ENCODE data around the gene RIMBP2.

RIMBP2 gene

DNA sequence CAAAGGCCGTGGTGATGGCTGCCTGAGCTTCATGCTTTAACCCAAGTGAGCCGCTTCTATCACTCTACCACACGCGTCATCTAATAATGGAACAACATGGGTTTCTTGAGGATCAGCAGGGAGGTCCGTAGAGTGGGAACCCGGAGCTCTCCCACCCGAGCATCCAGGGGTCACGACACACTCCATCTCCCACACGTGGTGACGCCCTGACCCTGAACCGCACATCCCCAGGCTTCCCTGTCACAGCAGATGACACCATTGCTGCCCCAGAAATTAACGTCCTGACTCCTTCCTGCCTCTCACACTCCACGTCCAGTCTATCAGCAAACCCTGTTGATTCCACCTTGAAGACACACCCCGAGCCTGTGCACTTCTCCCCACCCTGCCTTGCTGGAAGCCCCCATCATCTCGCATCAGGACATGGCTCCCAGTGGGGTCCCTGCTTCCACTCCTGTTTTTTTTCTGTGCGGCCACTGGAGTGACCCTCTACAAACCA lies 215.2 kb downstream of the RIMBP2 start:
- DNase-seq (ENCODE audit: low read depth, low spot score) = no peak
- H3K27ac ChIP-seq = no peak overlapping the region

DNA sequence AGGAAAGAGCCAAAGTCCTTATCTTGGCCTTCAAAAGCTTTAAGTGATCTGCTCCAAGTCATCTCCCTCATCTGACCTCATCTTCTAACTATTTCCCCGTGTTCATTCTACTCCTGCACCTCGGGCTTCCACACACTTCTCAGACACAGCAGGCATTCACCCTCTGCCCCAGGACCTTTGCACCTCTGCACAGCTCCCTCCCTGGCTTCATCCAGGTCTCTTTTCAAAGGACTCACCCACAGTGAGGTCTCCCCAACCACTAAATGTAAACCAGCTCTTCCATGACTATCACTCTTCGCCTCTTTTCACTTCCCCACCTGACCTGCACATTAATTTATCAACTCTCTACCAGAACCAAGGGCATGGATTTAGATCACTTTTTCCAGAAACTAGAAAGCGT lies 216.6 kb downstream of the RIMBP2 start:
- DNase-seq (ENCODE audit: low read depth, low spot score) = no peak
- no peak overlapping the region for H3K27ac ChIP-seq

DNA sequence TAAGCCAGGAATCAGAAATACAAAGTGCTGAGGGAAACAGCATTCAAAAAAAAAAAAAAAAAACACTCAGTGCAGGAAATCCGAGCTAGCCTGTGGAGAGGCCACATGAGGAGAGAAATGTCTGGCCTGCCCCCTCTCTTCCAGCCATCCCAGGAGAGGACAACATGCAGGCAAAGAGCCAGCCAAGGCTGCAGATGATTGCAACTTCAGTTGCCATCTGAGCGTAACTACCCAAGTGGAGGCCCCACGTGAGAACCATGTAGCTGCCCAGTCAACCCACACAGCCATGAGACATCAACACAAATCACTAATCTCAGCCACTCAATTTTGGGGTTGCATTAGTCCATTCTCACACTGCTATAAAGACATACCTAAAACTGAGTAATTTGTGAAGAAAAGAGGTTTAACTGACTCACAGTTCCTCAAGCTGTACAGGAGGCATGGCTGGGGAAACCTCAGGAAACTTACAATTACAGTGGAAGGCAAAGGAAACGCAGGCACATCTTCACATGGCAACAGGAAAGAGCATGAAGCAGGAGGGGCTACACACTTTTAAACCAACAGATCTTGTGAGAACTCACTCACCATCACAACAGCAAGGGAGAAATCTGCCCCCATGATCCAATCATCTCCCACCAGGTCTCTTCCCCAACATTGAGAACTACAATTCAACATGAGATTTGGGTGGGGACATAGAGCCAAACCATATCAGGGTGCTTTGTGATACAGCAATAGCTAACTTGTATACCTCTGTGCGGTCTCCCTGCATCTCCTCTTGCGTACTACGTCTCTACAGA lies 217.3 kb downstream of the RIMBP2 start:
- DNase-seq (ENCODE audit: low read depth, low spot score) = no peak
- H3K27ac ChIP-seq = no peak overlapping the region

DNA sequence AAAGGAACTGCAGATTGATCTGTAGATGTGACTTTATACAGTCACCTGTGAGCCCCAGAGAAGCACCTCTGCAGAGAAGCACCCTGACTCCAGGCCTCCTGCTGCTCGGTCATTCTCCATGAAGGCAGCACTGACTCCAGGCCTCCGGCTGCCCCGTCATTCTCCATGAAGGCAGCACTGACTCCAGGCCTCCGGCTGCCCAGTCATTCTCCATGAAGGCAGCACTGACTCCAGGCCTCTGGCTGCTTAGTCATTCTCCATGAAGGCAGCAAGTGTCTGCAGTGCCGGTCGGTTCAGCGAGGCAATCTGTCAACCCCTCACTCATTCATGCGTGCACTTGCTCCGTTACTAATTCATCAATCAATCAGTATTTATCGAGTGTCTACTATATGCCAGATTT lies 218.1 kb downstream of the RIMBP2 start:
- H3K27ac ChIP-seq = no peak overlapping the region
- DNase-seq (ENCODE audit: low read depth, low spot score) = no peak

DNA sequence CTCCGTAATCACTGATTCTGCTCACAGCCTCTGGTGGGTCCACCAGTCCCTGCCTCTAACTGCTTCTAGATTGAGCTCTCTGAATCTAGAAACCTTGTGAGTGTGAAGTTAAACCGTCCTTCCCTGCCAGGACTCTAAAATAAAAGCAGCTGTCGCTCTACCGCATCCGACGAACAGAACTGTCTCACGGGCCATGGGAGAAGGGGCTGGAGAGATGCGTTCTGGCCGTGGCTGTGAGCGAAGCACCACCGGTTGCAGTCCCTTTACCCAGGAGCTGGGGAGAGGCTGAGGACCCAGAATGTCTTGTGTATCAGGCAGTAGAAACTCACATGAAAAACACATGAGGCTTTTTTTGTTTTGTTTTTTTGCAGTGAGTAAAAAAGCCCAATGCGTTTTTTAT lies 218.8 kb downstream of the RIMBP2 start:
- DNase-seq (ENCODE audit: low read depth, low spot score) = no peak
- no peak overlapping the region for H3K27ac ChIP-seq

DNA sequence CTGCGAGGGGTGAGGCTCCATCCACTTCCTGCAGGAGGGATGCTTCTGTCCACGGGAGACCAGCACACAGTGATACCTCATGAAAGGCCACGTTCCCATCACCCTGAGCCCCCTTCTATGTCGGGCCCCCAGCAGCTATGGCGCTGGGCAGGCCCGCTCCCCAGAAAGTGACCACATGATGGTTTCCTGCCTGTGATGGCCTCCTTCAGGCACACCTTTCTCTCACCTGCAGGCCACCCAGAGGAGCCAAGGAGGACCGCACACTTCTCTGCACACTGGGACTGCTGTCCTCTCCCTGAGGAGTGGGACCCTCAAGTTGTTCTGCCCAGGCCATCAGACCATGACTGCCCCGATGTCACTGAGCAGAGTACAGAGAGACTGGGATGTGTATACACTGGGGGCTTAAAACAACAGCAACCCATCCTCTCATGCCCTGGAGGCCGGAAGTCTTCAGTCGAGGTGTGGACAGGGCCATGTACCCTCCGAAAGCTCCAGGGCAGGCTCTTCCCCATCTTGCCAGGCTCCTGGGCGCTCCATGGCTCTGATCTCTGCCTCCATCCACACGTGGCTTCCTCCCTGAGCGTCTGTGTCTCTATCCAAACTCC lies 219.5 kb downstream of the RIMBP2 start:
- H3K27ac ChIP-seq = no peak overlapping the region
- DNase-seq (ENCODE audit: low read depth, low spot score) = no peak

DNA sequence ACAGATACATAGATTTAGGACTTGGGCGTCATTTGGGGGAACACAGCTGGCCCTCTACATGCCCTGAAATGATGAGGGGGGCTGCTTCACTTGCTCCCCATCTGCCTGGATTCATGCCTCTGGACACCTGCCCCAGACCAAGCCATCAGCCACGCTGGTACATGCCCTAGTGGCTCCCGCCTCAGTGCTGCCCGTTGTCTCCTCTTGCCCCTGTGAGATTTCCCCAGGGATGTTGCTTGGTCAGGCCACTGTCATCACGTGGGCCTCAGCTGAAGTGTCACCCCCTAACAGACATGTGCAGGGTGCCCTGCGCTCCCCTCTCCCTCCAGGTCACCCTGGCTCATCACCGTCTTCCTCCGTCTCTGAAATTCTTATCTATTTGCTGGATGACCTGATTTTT lies 220.9 kb downstream of the RIMBP2 start:
- DNase-seq (ENCODE audit: low read depth, low spot score) = no peak
- no peak overlapping the region for H3K27ac ChIP-seq

DNA sequence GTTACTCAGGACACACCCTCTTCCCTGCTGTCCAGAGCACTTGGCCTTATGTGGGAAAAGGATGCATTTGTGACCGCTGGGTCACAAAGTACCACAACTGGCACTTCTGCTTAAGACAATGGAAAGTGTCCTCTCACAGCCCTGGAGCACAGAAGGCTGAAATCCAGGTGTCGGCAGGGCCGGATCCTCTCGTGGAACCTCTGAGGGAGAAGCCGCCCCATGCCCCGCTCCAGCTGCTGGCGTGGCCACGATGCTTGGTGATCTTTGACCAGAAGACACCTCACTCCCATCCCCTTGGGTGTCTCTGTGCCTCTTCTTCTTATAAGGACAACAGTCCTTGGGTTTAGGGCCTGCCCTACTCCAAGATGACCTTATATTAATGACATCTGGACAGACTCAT lies 221.4 kb downstream of the RIMBP2 start:
- no peak for DNase-seq (ENCODE audit: low read depth, low spot score)
- no peak overlapping the region for H3K27ac ChIP-seq

DNA sequence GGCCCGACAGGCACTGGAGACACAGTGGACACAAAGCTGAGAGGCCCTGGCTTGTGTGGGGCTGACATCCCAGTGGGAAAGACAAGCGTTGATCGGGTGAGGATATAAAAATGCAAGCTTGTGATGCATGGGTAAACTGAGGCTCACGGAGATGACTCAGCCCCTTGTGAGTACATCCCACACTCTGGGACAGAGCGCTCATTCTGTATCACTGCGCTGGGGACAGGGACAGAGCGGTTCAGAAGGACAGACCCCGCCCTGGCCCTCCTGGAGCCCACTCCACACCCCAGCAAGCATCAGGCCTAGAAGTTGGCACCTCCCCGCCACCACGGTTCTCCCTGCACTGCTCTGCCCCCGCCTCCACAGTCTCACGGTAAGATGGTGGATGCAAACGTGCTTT lies 222.1 kb downstream of the RIMBP2 start:
- DNase-seq (ENCODE audit: low read depth, low spot score) = no peak
- H3K27ac ChIP-seq = no peak overlapping the region

DNA sequence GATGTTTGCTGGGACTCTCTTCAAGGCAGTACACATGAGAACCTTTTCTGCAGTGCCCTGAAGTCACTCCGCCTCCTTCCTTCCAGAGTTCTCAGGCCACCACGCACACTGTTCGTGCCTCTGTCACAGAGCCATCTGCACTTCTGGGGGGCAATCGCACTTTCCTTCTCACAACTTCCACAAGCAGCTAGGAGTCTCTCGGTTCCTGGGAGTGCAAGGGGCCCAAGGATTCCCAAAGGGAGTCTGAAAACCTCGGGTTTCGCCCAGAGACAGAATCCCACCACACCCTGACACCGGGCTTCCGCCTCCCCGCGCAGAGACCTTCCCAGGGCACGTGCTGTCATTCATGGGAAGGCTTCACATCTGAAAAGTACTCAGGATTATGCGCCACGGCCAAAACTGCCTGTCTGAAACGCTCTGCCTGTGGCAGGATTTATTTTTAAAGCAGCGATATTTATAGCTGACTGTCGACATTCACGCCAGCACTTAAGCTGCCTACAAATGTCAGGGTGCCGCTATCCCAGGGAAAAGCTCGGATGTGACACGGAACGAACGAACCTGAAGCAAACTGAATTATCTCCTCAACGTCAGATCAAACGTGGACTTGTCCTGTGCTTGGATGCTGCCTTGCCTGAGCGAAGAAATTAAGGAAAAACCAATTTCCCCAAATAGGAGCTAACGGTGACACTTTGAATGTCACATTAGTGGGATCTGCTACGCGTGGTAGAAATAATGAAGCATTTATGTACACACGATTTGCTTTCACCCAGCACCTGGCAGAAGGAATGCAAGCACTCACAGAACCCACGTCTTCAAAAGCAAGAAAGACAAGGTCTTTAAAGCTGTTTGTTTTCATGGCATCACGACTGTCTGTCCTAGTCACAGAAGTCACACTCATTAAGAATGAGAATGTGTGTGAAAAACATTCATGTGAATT lies 224.4 kb downstream of the RIMBP2 start:
- DNase-seq (ENCODE audit: low read depth, low spot score) = no peak
- H3K27ac ChIP-seq = no peak overlapping the region

DNA sequence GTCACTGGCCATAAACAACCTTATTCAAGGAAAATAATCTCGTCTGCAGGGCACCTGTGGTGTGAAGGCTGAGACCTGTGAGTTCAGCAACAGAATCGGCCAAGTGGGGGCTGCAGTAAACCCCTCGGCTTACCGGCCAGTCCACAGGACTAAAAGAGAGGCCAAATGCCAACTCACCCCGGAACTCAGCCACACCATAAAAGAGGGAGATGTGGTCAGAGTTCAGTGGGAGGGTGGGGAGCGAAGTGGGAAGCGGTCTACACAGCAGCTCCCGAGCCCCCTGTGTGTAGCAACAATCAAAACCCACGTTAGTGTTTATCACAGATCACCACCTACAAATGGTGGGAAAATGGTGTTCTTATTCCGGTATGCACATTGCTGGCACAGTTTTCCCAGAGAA lies 225.4 kb downstream of the RIMBP2 start:
- no peak for DNase-seq (ENCODE audit: low read depth, low spot score)
- H3K27ac ChIP-seq = no peak overlapping the region

DNA sequence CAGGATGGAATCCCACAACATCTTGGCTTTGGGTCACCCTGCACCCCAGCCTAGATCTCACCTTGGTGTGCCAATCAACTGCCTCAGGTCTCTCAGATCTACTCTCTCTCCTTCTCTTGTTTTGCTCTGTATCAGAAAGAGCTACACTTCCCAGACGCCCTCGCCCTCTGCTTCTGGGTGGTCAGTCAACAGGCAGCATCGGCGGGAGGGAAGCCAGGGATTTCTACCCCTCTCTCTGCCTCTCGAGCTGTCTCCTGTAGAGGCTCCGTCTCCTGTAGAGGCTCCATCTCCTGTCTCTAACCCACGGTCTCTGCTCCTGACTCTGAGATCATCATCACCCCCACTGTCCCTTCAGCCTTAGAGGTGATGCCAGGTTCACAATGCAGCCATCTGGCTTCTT lies 226.8 kb downstream of the RIMBP2 start:
- no peak overlapping the region for H3K27ac ChIP-seq
- DNase-seq (ENCODE audit: low read depth, low spot score) = no peak

DNA sequence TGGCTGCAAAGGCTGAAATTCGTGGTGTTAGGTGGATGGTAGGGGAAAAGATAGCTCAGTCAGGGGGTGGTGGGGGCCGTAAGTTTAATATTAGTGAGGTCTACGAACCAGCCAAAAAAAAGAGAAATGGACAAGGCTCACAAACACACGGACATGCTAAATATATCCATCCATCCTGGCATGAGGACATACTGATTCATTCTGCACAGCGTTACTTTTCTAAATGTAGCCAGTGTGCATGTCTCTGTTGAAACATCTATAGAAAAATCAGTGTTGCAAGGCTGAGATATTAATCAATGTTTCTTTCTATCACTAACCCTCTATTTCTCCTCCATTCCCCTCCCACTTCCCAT lies 227.8 kb downstream of the RIMBP2 start:
- DNase-seq (ENCODE audit: low read depth, low spot score) = no peak
- no peak overlapping the region for H3K27ac ChIP-seq

DNA sequence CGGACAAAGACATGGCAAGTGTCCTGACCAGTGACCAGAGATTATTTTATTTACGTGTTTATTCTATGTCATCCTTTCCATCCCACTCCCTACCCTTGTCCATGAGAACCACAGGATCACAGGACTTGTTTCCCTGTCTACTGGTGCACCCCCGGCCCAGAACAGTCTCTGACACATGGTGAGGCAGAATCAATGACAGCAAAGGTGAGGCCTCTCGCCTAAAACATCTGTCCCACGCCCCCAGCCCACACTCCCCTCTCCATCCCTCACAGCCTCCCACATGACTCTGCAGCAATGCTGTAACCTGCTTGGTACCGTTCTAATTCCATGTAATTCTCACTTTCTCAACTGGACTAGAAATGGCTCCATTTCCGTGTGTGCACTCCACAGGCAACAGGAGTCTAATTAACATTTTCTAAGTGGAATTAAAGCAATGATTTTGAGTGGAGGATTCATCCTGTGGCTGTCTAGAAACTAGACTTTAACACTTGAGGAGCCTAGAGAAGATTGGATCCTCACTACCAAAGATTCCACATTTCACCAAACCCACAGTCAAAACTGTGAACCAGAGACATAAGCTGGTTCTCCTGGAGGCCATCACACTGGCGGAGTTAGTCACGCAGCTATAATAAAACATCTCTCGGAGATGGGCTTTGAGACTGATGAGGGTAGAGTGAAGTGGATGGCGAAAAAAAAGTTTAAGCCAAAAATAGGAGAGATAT lies 228.3 kb downstream of the RIMBP2 start:
- no peak for DNase-seq (ENCODE audit: low read depth, low spot score)
- no peak overlapping the region for H3K27ac ChIP-seq

DNA sequence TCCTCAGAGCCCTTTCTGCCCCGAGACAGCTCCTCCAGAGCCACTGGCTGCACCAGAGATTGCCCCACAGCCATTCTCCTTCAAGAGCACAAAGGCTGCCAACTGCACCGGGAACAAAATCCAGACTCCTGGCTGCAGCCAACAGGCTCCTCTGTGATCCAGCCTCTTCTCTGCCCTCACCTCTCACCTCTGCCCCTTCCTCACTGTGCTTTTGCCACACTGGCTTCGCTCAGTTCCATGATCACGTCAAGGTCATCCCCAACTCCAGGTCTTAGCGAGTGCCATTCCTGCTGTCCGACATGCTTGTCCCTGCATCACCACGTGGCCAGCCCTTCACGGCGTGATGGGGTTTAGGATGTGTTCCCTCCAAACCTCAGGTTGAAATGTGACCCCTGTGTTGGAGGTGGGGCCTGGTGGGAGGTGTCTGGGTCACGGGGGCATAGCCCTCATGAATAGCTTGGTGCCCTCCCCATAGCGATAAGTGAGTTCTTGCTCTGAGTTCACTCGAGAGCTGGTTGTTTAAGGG lies 229.1 kb downstream of the RIMBP2 start:
- no peak for DNase-seq (ENCODE audit: low read depth, low spot score)
- no peak overlapping the region for H3K27ac ChIP-seq

DNA sequence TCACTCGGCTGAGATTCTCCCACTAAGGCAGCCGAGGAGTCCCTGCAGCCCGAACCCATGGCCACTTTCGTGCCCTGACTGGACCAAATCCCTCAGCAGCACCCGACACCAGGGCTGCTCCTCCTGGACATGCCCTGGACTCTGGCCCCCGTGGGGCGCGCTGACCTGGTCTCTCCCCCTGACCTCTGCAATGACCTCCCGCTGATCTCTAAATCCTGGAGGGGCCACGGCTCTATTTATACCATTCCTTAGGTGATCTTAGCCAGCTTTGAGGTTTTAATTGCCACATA lies 230.0 kb downstream of the RIMBP2 start:
- no peak for DNase-seq (ENCODE audit: low read depth, low spot score)
- no peak overlapping the region for H3K27ac ChIP-seq

DNA sequence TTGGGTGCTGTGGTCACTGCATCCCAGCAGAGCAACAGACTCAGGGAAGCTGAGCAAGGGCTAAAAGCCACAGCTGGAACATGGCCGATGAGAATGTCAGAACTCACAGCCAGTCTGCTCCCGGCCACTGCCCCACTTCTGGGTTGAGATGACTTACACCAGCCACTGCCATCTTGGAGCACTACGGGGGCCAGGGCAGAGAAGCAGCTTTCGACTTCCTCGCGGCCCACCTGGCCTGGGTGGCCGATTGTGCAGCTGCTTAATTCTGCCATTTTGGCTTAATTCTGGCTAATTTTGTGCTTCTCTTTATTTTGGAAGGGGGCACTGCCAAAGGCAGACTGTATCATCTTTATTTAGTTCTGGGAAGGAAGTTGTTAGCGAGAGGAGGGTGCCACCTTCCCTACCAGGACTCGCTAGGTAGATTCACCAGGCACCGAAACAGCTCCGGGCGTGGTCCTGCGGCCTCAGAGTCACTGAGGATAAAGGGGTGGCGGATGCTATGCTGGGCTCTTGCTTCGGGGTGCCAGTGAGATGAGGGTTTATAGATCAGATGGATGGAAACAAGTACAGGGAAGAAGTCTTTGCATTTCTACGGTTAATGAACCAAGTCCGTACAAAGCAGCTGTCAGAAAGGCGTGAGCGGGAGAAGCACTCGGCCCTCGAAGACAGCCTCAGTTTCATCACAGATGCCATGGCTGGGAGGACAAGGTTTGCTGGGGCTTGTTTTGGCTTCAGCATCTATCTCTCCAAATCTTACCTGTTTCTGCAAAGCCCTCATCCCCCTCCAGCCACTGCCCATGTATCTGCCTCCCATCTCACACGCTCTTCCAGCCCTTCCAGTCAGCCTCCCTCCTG lies 230.6 kb downstream of the RIMBP2 start:
- H3K27ac ChIP-seq = no peak overlapping the region
- no peak for DNase-seq (ENCODE audit: low read depth, low spot score)

DNA sequence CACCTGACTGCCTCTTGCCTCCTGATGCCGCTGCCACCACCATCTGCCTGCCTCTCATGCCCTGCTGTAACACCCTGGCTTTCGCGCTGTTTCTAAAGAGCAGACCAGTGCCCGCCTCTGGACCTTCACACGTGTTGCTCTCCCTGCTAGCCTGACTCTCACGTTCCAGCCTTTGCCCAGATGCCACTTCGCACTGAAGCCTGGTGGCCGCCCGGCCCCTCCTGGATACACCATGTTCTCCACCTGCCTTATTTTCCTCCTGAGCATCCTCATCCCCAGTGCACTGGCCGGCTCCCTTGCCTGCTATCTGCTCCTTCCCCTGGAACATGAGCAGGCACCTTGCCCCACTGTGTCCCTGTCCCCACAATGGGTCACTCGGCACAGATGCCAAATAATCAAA lies 231.9 kb downstream of the RIMBP2 start:
- no peak overlapping the region for H3K27ac ChIP-seq
- no peak for DNase-seq (ENCODE audit: low read depth, low spot score)

DNA sequence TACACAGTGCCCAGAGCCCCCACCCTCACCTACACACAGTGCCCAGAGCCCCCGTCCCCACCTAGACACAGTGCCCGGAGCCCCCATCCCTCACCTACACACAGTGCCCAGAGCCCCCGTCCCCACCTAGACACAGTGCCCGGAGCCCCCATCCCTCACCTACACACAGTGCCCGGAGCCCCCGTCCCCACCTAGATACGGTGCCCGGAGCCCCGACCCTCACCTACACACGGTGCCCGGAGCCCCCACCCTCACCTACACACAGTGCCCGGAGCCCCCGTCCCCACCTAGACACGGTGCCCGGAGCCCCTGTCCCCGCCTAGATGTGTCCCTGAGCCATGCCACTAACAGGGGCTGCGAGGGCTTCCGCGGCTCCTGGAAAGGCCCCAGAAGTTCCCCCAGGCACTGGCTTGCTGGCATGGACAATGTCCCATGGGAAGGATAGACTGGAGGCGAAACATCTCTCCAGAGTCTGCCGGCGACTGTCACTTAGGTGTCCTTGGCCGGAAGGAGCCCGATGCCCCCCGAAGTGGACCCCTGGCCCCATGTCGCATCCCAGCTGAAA lies 232.4 kb downstream of the RIMBP2 start:
- H3K27ac ChIP-seq = no peak overlapping the region
- DNase-seq (ENCODE audit: low read depth, low spot score) = no peak

Data from epithelial cell of prostate (primary cell).